ENCODE data around the gene MED8.
A peak's percentile ranks its signal among the peaks of the same experiment; 100 is the strongest.
"Not testable (repeated sequence)": the region's sequence is repeated elsewhere in the genome, so short reads cannot be mapped to it uniquely, and the experiment has no call there.

Gene MED8

DNA sequence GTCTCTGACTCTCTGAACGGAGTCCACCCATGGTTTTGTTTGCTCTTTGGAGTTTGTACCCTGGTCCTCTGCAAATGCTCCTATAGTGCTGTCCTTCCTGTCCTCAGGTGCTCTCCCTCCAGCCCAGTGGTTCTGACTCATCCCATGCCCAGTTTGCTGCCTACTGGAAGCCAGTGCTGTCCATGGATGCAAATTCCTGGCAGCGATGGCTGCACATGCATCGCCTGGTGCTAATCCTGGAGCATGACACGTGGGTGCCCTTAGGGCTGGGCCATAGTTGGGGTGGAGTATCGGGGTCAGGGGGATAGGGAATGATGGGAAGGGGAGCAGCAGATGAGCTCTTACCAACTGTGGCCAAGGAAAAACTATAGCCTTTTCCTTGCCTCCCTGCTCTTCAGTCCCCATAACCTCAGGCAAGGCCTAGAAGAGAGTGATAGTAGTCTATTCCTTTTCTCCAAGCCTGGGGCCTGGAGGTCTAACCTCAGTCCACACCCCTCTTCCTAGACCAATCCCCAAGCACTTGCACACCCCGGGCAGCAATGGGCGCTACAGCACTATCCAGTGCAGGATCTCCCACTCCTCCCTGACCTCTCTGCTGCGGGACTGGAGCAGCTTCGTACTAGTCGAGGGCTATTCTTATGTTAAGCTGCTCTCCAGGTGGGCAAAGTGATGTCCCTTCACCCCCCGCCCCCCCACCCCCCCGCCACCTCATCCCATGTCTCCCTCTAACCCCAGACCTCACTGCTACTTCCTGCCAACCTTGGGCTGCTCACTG, 32.6 kb upstream of the MED8 start:
- DNase-seq: no peak

- no peak for DNase-seq
Observed at GRCh38 chr1:43421396-43421795, 31.8 kb upstream of the MED8 start.

GRCh38 chr1:43420874-43421273, 31.3 kb upstream of the MED8 start:
- no peak for DNase-seq

DNA sequence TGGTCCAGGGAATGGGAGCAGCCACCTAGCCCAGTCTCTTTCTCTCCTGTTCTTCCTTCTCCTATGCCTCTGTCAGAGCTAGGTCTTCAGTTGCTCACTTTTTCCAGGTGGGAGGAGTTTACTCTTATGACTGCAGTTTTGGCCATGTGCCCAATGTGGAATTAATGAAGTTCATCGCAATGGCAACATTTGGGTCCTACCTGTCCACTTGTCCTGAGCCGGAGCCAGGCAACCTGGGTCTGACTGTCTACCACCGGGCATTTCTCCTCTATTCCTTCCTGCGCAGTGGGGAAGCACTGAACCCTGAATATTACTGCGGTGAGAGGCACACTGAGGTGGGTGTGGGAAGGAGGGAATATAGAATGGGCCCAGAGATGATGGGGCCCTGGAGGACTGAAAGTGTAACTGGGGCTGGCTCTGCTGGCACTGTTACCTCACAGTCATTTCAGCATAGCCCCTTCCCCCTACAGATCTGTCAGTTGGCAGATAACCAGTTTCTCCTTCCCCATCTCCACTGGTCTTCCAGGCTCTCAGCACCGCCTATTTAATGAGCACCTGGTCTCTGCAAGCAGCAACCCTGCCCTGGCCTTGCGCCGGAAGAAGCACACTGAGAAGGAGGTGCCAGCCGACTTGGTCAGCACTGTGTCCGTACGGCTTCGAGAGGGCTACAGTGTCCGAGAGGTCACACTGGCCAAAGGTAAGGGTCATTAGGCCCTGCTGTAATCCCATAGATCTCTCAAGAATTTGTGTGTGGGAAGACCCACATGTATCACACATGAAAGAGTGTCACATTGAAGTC, 30.2 kb upstream of the MED8 start:
- DNase-seq: no peak

- DNase-seq: no peak
Observed at GRCh38 chr1:43418858-43419257, 29.3 kb upstream of the MED8 start.

DNA sequence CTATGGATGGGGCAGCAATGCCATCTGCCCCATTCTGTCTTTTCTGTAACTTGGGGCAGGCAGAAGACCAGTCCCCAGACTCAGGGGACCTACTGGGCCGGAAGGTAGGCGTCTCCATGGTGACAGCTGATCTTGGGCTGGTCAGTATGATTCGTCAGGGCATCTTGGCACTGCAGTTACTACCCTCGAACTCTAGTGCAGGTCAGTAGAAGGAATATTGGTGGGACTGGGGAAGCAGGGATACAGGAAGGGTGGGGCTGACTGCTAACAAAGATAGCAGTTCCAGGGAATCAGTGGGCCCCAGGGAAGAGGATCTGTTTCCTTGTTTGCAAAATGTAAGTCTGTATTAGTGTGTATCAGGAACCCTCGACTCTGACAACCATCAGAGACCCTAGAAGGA, 26.3 kb upstream of the MED8 start:
- DNase-seq: no peak

DNA sequence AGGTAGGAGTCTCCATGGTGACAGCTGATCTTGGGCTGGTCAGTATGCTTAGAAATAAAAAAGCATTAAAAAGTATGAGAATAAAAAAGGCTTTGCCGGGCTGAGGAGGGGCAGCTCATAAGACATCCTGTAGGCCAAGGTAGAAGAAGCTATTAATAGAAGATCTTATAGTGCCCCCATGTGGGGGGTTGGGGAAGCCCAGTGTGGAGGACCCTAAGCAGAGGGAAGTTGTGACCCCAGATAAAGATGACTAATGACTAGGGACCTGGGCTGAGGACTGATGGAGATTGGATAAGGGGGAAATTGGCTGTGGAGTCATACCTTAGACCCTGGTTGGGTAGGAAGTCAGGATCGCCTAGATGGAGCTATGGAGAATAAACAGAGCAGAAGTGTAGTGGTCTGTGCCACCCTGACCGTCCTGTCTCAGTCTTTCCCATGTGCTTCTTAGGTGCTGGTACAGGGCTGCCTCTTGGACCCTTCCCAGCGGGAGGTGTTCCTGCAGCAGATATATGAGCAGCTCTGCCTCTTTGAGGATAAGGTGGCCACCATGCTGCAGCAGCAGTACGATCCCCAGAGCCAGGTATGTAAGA, 25.1 kb upstream of the MED8 start:
- DNase-seq: peak; percentile 70

DNA sequence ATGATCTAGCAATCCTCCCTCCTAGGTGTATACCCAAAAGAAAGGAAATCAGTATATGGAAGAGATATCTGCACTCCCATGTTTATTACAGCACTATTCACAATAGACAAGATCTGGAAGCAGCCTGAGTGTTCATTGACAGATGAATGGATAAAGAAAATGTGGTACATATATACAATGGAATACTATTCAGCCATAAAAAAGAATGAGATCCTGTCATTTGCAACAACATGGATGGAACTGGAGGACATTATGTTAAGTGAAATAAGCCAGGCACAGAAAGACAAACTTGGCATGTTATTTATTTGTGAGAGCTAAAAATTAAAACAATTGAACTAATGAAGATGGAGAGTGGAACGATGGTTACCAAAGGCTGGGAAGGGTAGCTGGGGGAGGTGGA, 23.8 kb upstream of the MED8 start:
- not testable (repeated sequence) for DNase-seq

DNA sequence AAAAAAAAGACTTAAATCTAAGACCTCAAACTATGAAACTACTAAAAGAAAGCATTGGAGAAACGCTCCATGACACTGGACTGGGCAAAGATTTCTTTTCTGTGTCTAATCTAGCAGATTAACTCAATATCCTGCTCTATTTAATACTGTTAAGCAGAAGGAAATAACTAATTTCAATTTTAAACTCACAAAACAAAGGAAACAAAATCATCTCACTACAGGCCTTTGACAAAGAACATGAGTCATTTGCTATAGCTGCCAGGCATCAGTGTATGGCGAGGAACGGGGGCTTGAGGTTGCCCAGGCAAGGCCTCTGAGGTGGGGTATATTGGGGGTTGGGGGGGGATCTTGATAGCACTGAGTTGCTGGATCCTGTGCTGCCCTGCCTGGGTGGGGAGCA, 21.0 kb upstream of the MED8 start:
- no peak for DNase-seq

- DNase-seq: no peak
Observed at GRCh38 chr1:43405876-43406234, 16.3 kb upstream of the MED8 start.

DNA sequence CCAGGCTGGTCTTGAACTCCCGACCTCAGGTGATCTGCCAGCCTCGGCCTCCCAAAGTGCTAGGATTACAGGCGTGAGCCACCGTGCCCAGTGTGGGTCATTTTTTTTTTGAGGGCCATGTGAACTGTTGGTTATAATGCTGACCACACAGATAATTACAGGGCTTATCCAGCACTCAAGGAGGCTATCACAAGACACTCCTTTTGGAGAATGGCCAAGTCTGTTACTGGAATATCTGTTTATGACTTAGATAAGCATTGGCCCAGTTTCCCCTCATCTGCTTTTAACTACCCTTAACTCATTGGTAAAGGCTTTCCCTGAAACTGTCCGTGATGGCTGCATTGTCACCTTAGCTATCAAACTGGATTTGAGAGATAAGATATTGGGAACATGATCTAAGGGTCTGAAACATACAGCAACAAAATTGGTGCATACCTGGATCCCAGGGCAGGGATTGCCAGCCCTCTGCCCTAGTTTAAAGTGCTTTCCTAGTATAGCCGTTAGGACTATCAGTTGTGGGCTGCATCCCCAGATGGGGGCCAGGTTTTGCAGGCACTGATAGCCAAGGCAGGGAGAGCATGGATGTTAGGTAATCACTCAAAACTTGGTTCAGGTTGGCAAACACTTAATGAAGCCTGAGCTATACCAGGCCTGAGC, 15.7 kb upstream of the MED8 start:
- no peak for DNase-seq

DNA sequence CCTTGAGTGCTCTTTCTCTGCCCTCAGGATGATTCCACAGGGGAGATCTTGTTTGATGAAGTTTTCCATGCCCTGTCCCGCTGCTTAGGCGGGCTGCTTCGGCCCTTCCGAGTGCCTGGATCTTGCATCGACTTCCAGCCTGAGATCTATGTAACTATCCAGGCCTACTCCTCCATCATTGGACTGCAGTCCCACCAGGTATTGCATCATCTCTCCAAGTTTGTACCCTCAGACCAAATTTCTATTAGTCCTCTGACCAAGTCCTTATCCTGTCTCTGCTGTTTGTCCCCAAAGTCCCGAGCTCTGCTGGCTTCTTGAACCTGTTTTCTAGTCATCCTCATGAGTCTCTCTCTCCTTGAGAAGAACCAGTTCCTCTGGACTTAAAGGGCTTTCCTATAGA, 14.8 kb upstream of the MED8 start:
- DNase-seq: no peak

DNA sequence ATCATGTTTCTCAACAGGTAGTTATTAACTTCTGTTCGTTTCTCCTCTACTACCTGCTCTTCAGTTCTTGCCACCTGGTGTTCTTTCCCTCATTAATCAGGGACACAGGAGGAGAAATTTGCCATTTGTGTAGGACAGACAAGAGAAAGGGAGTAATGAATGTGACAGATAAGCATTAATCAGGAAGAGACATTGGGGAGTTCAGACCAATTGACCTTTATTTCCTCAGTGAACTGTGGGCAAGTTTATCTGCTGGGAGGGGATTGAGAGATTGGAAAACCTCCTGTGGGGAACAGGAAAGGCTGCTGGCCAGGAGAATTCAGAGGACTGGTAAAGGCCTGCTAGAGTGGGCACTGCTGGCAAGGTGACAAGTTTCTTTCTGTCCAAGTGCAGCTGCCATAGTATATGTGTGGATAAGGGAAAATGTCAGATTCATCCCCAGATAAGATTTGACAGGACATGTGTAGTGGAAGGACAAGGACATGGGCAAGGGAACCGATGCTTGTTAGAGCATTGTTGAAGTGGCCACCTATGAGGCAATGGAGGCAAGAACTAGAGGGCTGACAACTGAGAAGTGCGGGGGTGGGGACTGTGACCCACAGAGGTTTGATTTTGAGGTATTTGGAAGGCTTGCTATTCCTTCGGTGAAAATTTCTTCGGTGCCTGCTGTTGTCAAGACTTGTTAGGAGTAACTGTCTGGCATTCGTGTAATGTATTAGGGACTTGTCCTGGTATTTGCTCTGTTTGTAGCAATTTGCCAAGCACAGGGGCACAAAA, 12.7 kb upstream of the MED8 start:
- DNase-seq: no peak

DNA sequence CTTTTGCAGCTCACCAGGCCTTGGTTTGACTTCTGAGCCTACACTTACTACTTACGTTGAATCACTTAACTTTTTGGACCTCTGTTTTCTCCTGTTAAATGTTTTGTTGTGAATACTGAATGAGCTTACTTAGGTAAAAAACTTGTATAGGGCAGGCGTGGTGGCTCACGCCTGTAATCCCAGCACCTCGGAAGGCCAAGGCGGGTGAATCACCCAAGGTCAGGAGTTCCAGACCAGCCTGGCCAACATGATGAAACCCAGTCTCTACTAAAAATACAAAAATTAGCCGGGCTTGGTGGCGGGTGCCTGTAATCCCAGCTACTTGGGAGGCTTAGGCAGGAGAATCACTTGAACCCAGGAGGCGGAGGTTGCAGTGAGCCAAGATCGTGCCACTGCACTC, 10.8 kb upstream of the MED8 start:
- not testable (repeated sequence) for DNase-seq

DNA sequence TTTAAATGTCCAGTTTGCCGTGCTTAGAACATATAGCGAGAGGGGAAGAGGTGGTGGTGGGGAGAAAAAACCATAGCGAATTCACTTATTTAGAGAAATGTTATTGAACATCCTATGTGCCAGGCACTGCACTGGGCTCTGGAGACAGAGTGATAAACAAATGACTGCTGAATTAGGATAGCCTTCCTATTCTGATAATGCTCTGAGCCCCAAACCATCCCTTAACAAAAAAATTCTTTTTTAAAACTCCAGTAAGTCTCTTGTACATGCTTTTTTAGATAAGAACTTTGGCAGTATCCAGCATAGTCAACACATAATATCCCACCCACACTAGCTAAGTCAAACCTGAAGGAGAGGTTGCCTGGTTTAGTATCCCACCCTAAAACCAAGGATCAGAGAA, 8.6 kb upstream of the MED8 start:
- no peak for DNase-seq

DNA sequence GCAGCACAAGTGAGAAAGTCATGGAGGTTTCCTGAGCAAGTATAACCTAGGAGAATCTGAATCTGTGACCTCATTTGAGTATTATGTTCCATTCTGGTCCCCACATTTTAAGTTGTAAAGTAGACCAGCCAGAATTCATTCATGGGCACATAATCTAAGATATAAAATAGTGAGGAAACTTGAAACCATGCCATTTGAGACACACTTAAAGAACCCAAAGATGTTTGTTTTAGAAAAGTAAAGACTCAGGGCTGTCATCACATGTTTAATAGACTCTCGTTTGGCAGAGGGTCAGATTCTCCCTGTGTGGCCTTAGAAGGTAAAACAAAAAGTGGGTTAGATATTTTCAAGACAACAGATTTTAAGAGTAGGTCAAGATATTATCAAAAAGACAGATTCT, 6.5 kb upstream of the MED8 start:
- DNase-seq: no peak

DNA sequence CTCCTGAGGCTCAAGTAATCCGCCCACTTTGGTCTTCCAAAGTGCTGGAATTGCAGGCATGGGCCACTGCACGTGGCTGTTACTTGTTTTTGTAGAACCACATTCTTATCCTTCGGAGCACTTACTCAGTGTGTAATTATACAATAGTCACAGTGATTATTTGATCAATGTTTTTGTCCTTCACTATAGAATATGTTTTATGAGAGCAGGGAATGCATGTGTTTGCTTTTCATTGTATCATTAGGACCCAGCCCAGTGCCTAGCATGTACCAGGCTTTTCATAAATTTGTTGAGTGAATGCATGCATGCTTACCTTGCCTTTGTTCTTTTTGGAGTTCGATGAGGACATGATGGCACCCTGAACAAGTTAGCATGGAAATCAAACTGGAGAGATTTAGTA, 5.9 kb upstream of the MED8 start:
- DNase-seq: no peak

GRCh38 chr1:43392702-43393101, 3.1 kb upstream of the MED8 start:
- no peak for DNase-seq

GRCh38 chr1:43388613-43389012, 987 bp downstream of the MED8 start:
- no peak for DNase-seq

DNA sequence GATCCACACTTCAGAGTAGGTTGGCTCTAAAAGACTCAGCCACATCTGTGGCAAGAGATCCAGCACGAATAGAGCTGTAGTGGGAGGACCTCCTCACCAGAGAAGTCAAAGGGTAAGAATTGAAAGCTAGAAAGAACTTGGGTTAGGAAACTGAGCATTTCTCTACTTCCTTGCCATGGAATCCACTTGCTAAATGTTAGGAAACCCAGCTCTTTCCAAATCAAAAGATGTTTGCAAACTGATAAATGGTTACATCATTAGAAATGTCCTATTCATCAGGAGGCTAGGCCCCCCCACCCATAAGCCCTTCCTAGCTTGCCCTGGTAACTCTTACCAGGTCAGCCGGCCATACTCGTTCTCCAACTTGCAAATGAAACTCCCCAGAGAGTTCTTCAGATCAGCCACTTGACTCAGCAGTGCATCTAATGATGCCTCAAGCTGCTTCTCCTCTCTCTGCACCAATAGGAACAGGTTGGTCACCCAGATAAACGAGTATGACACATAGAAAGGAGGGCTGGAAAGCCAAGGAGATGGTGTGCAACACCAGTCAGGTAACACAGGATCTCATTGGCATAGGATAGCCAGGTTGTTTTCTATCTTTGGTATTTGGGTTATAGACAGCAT, 1.5 kb downstream of the MED8 start:
- no peak for DNase-seq

DNA sequence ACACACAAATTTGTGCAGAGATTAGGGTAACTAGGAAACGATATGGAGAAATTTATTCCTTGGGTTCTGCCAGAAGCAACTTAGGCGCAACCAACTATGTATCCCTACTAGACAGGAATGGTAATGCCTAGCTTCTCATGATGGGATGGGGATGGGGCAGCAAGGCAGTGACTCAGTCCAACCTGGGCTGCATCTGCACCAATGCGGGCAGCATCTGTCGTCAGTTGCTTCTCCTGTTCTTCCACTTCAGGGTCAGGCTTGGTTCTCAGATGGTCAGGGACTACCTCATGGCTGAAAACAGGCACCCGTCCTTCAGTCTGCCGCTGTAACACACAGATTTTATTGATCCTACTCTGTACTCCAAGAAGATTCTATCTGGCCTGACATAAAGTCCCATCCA, 2.9 kb downstream of the MED8 start:
- no peak for DNase-seq

DNA sequence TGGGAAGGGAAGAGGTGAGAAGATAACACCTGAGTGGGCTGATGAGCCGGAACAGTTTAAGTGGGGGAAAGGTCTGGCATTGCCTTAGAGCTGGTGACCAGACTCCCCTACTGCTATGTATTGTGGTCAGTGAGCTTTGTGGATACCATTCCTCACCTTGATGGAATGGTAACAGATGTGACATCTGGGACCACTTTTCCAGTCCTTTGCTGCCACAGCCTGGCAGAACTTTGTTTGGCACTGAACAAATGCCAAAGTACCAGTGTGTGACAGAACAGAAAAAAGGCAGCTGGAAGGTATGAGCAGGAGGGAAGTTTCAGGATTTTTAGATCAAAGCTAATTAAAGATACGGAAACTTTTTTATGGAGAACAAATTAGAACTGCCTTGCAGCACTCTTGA, 6.2 kb downstream of the MED8 start:
- DNase-seq: no peak

All from stimulated activated CD4-positive, alpha-beta T cell treated with anti-CD3 and anti-CD28 coated beads, Interleukin-15, amount 100 ng/mL, for 24 hours (primary cell).